Suprapubic skin (tissue), 4 donors: ENCODE data around the gene NDUFS3.

Source experiments
- CTCF ChIP-seq, 2 donors: fragments of 200-600 bp in 1 of 2; fragments of 450-650 bp in 1 of 2; sonication (generic) in 1 of 2; IDR thresholded peaks; one replicate each; pipeline ENCODE4 v1.5.1; 2016 to 2019; ENCODE audit warnings: antibody characterized with exemption in 2 of 2, mild to moderate bottlenecking in 1 of 2, moderate library complexity in 1 of 2
- POLR2A ChIP-seq, 2 donors: fragments of 450-650 bp; IDR thresholded peaks; one replicate each; pipeline ENCODE4 v1.6.1; 2017; ENCODE audit warnings: antibody characterized with exemption in 2 of 2, mild to moderate bottlenecking in 2 of 2, moderate library complexity in 2 of 2
- POLR2AphosphoS5 ChIP-seq, 3 donors: sonication (generic); formaldehyde crosslinking; IDR thresholded peaks; one replicate each; pipeline ENCODE4 v1.6.1; 2017; ENCODE audit warnings: antibody characterized with exemption in 3 of 3

GRCh38 chr11:47589118-47589517 is 10.2 kb downstream of the NDUFS3 start:
- no peak for TF ChIP-seq POLR2AphosphoS5 (IDR thresholded peaks at IDR 0.05)
- no peak for TF ChIP-seq CTCF (IDR thresholded peaks at IDR 0.05)
- TF ChIP-seq POLR2A (IDR thresholded peaks at IDR 0.05): no peak
